Prostate gland (tissue), 2 donors: ENCODE results near the gene APOF. TPM values are rescaled to one million over a fixed set of nuclear protein-coding genes. Genes with fewer than 3 reads are reported as not detected.
"Not testable (repeated sequence)": the region's sequence is repeated elsewhere in the genome, so short reads cannot be mapped to it uniquely, and the experiment has no call there.

Experiments used
- DNase-seq: peaks from one replicate; pipeline ENCODE4 v3.0.0-alpha.2; 2019; ENCODE audit warnings: low spot score
- H3K27ac ChIP-seq, 2 donors: fragments of 200-600 bp; sonication (generic); 2 replicates each; pipeline ENCODE4 v1.5.1; 2017 to 2019
- H3K27me3 ChIP-seq: fragments of 200-600 bp; sonication (generic); replicated peaks from 2 replicates; pipeline ENCODE4 v1.5.1; 2019; ENCODE audit not compliant: insufficient read depth
- H3K36me3 ChIP-seq, 2 donors: fragments of 200-600 bp; sonication (generic); 1 replicate in 1 of 2; 2 replicates in 1 of 2; pipeline versions ENCODE4 v1.5.1 to v1.8.1; 2017 to 2019
- H3K4me1 ChIP-seq: fragments of 200-600 bp; sonication (generic); replicated peaks from 2 replicates; pipeline ENCODE4 v1.5.1; 2019
- H3K4me3 ChIP-seq, 2 donors: fragments of 200-600 bp; sonication (generic); 2 replicates each; pipeline ENCODE4 v1.5.1; 2017 to 2019
- H3K9me3 ChIP-seq: fragments of 200-600 bp; sonication (generic); 2 replicates; pipeline ENCODE4 v1.5.1; 2017
- POLR2A ChIP-seq: fragments of 450-650 bp; IDR thresholded peaks from one replicate; pipeline ENCODE4 v1.6.1; 2016; ENCODE audit warnings: antibody characterized with exemption, mild to moderate bottlenecking
- POLR2AphosphoS5 ChIP-seq: sonication (generic); formaldehyde crosslinking; IDR thresholded peaks from one replicate; pipeline ENCODE4 v1.6.1; 2017; ENCODE audit warnings: antibody characterized with exemption
- WGBS: methylation state at CpG from one replicate; pipeline ENCODE4 v1.1.5; 2018; 5-methylcytosine and 5-hydroxymethylcytosine counted together
- intact Hi-C: fragments of 100-400 bp; cut with DNase I; formaldehyde crosslinking; loops from one replicate; pipeline ENCODE4 v1.14.2; 2022
- total RNA-seq, 2 donors: library from RNA; depleted of rRNA; stranded (reverse); fragments of >200 nt; gene quantifications; one replicate each; pipeline ENCODE4 v1.1.0, GENCODE V29; 2016
- TF ChIP-seq, protein P1 (sequence below), 4 experiments: fragments of 200-600 bp in 2 of 4; fragments of 450-650 bp in 2 of 4; sonication (generic) in 2 of 4; IDR thresholded peaks; 1 replicate in 3 of 4; 2 replicates in 1 of 4; pipeline ENCODE4 v1.5.1; 2016 to 2019; ENCODE audit warnings: antibody characterized with exemption in 4 of 4, mild to moderate bottlenecking in 2 of 4, moderate library complexity in 2 of 4

Gene APOF, protein sequence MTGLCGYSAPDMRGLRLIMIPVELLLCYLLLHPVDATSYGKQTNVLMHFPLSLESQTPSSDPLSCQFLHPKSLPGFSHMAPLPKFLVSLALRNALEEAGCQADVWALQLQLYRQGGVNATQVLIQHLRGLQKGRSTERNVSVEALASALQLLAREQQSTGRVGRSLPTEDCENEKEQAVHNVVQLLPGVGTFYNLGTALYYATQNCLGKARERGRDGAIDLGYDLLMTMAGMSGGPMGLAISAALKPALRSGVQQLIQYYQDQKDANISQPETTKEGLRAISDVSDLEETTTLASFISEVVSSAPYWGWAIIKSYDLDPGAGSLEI
- total RNA-seq, result 1 to 10 TPM in 1 of 2 donors, under 1 TPM in 1; 0.62 to 1.1 TPM

GRCh38 chr12:56362130-56363059 is at the start of gene APOF:
APOF (minus strand) TSS chr12:56362857; CDS start chr12:56362745, 112 bp downstream.
- no peaks in the 10 kb centered on the region for H3K27me3 ChIP-seq
- no peaks in the 10 kb centered on the region for H3K9me3 ChIP-seq
- no peak within 1 kb of the TSS for H3K27ac ChIP-seq
- H3K4me3 ChIP-seq, result no peak within 1 kb of the TSS
- H3K4me1 ChIP-seq, result no peaks in the 10 kb centered on the region
- 86% methylated on average over 10 of the region's 10 CpGs for WGBS
- DNase-seq, result no peak
- no peaks in the 10 kb centered on the region for H3K36me3 ChIP-seq
- intact Hi-C loops, result loop anchor here (5.0 kb wide), 1 partner anchor 90 kb away; the partner anchor contains the start of gene MIP
- TF ChIP-seq POLR2AphosphoS5 (no peak), POLR2A (no peak)
- TF ChIP-seq, protein P1, sequence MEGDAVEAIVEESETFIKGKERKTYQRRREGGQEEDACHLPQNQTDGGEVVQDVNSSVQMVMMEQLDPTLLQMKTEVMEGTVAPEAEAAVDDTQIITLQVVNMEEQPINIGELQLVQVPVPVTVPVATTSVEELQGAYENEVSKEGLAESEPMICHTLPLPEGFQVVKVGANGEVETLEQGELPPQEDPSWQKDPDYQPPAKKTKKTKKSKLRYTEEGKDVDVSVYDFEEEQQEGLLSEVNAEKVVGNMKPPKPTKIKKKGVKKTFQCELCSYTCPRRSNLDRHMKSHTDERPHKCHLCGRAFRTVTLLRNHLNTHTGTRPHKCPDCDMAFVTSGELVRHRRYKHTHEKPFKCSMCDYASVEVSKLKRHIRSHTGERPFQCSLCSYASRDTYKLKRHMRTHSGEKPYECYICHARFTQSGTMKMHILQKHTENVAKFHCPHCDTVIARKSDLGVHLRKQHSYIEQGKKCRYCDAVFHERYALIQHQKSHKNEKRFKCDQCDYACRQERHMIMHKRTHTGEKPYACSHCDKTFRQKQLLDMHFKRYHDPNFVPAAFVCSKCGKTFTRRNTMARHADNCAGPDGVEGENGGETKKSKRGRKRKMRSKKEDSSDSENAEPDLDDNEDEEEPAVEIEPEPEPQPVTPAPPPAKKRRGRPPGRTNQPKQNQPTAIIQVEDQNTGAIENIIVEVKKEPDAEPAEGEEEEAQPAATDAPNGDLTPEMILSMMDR (IDR thresholded peaks at IDR 0.05), result no peak

GRCh38 chr12:56411781-56412639 is 49.4 kb upstream of the APOF start:
- intact Hi-C loops, result no loop called here
- Histone ChIP-seq H3K4me1 (no peaks in the 10 kb centered on the region), H3K36me3 (no peaks in the 10 kb centered on the region), H3K9me3 (no peaks in the 10 kb centered on the region), H3K27ac (no peak overlapping the region), H3K27me3 (no peaks in the 10 kb centered on the region), H3K4me3 (no peak overlapping the region)
- TF ChIP-seq, protein P1 (IDR thresholded peaks at IDR 0.05), result no peak
- TF ChIP-seq POLR2A, result no peak
- no peak for DNase-seq
- WGBS, result 64% methylated on average over 6 of the region's 6 CpGs

DNA sequence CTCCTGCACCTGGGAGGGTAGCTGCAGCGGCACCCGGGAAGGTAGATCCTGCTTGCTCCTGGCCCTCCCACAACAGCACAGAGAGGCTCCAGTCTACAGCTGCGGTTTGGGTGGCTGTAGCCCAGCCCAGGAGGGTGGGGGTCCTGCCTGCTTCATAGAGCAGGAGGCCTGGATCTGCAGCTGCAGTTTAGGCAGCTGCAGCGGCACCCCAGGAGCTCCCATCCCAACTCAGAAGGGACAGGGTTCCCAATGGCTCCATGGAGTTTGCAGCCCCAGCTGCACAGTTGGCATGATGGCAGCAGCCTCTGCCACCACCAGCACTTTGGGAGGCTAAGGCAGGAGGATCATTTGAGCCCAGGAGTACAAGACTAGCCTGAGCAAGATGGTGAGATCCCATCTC is 48.1 kb upstream of the APOF start:
- WGBS, result 82% methylated on average over 4 of the region's 4 CpGs
- Histone ChIP-seq H3K9me3 (no peaks in the 10 kb centered on the region), H3K4me3 (no peak overlapping the region), H3K27ac (no peak overlapping the region), H3K4me1 (no peaks in the 10 kb centered on the region), H3K36me3 (no peaks in the 10 kb centered on the region), H3K27me3 (no peaks in the 10 kb centered on the region)
- no peak for DNase-seq
- TF ChIP-seq POLR2A (no peak), POLR2AphosphoS5 (no peak)
- TF ChIP-seq, protein P1 (IDR thresholded peaks at IDR 0.05), result no peak
- intact Hi-C loops, result no loop called here

- H3K27ac ChIP-seq, result no peak overlapping the region
- H3K27me3 ChIP-seq, result no peaks in the 10 kb centered on the region
- no peaks in the 10 kb centered on the region for H3K4me1 ChIP-seq
- no peak for DNase-seq
- H3K4me3 ChIP-seq, result no peak overlapping the region
- TF ChIP-seq POLR2A, result no peak
- TF ChIP-seq, protein P1 (IDR thresholded peaks at IDR 0.05), result no peak
- TF ChIP-seq POLR2AphosphoS5, result no peak
- no peaks in the 10 kb centered on the region for H3K9me3 ChIP-seq
- H3K36me3 ChIP-seq, result no peaks in the 10 kb centered on the region
- intact Hi-C loops, result no loop called here
- 94% methylated on average over 5 of the region's 5 CpGs for WGBS
These were observed 46.3 kb upstream of the APOF start for GRCh38 chr12:56408799-56409417.

DNA sequence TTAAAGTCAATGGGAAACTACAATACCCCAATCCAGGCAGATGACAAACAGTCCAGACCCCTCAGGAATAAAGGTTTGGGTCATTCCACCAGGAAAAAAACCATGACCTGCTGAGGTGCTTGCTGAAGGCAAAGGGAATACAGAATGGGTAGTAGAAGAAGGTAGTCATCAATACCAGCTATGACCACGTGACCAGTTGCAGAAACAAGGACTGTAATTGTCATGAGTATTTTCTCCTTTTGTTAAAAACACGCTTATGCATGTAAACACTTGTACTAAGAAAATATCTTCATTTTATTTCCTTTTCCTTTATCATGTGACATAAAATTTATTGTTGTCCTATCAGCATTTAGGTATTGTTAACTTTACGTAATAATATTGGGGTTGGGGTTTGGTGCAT is 41.6 kb upstream of the APOF start:
- H3K27ac ChIP-seq, H3K27me3 ChIP-seq, H3K4me1 ChIP-seq, H3K36me3 ChIP-seq, H3K4me3 ChIP-seq, H3K9me3 ChIP-seq, intact Hi-C loops, DNase-seq: not testable (repeated sequence)
- WGBS, result 88% methylated on average over 3 of the region's 3 CpGs

- H3K4me1 ChIP-seq, H3K36me3 ChIP-seq, H3K27ac ChIP-seq, intact Hi-C loops, H3K27me3 ChIP-seq, H3K9me3 ChIP-seq, H3K4me3 ChIP-seq, DNase-seq: not testable (repeated sequence)
These were observed 39.0 kb upstream of the APOF start for GRCh38 chr12:56401612-56402011.

- H3K4me1 ChIP-seq, DNase-seq, H3K27me3 ChIP-seq, H3K9me3 ChIP-seq, H3K36me3 ChIP-seq, H3K27ac ChIP-seq, H3K4me3 ChIP-seq, intact Hi-C loops: not testable (repeated sequence)
- 76% methylated on average over 2 of the region's 3 CpGs for WGBS
These were observed 38.5 kb upstream of the APOF start for GRCh38 chr12:56401125-56401524.
